Activated CD4-positive, alpha-beta T cell treated with anti-CD3 and anti-CD28 coated beads, Interleukin-2, amount 10 ng/mL, durations not matched to agents 7 days and 5 days (primary cell): ENCODE data around the gene ECI2. TPM values are rescaled to one million over a fixed set of nuclear protein-coding genes. Genes with fewer than 3 reads are reported as not detected.
A peak's percentile ranks its signal among the peaks of the same experiment; 100 is the strongest.

ENCODE experiments used
- CTCF ChIA-PET: fragments of 350-600 bp; sonication (Branson Sonifier 250); formaldehyde crosslinking; loops from one replicate; lab custom pipeline; 2021; ENCODE audit warnings: antibody characterized with exemption; lab: Charles Lee
- POLR2A ChIA-PET: fragments of 350-600 bp; sonication (Branson Sonifier 250); formaldehyde crosslinking; loops from one replicate; lab custom pipeline; 2021; ENCODE audit warnings: antibody characterized with exemption; lab: Charles Lee
- DNase-seq: peaks from one replicate; pipeline ENCODE4 v3.0.0-alpha.2; 2020
- H3K27ac Mint-ChIP-seq: one replicate; pipeline ENCODE4 v1.8.0; 2021; ENCODE audit warnings: mild to moderate bottlenecking, moderate library complexity, mixed read lengths
- H3K27me3 Mint-ChIP-seq: one replicate; pipeline ENCODE4 v1.8.0; 2021; ENCODE audit warnings: mixed read lengths
- H3K36me3 Mint-ChIP-seq: one replicate; pipeline ENCODE4 v1.8.0; 2021; ENCODE audit warnings: low read depth, mixed read lengths
- H3K4me1 Mint-ChIP-seq: one replicate; pipeline ENCODE4 v1.8.0; 2021; ENCODE audit warnings: mixed read lengths
- H3K4me3 Mint-ChIP-seq: one replicate; pipeline ENCODE4 v1.8.0; 2021; ENCODE audit warnings: mild to moderate bottlenecking, moderate library complexity, mixed read lengths
- H3K9me3 Mint-ChIP-seq: one replicate; pipeline ENCODE4 v1.8.0; 2021; ENCODE audit warnings: mixed read lengths
- total RNA-seq, 2 experiments: library from RNA; stranded (reverse); gene quantifications; one replicate each; pipeline ENCODE4 v1.2.3, GENCODE V29; 2021

Gene ECI2
- total RNA-seq, 2 experiments from 2014 or later = 25.8 to 26.3 TPM

GRCh38 chr6:4164456-4164855 is 29.1 kb upstream of the ECI2 start:
- no peak overlapping the region for H3K27ac Mint-ChIP-seq

GRCh38 chr6:4164117-4164442 is 28.7 kb upstream of the ECI2 start:
- no peak overlapping the region for H3K27ac Mint-ChIP-seq
- DNase-seq = no peak
- ChIA-PET CTCF (interaction anchor here (1.3 kb wide), 1 partner anchor 11 kb away, joined by 3 read pairs; no protein-coding TSS in a partner anchor), POLR2A (no interaction called here)
- peaks cover 5% of the 10 kb centered on the region for H3K4me1 Mint-ChIP-seq
- peaks cover 8% of the 10 kb centered on the region for H3K9me3 Mint-ChIP-seq
- no peaks in the 10 kb centered on the region for H3K36me3 Mint-ChIP-seq
- no peaks in the 10 kb centered on the region for H3K27me3 Mint-ChIP-seq
- no peak overlapping the region for H3K4me3 Mint-ChIP-seq

More at GRCh38 chr6:4164456-4164855, 29.1 kb upstream of the ECI2 start:
- Mint-ChIP-seq H3K36me3 (no peaks in the 10 kb centered on the region), H3K9me3 (peaks cover 8% of the 10 kb centered on the region), H3K27me3 (no peaks in the 10 kb centered on the region), H3K4me3 (no peak overlapping the region), H3K4me1 (peaks cover 5% of the 10 kb centered on the region)
- CTCF ChIA-PET = interaction anchor here (1.3 kb wide), 1 partner anchor 11 kb away, joined by 3 read pairs; no protein-coding TSS in a partner anchor
- POLR2A ChIA-PET = no interaction called here
- no peak for DNase-seq

GRCh38 chr6:4163408-4164116 is 28.2 kb upstream of the ECI2 start:
- ChIA-PET POLR2A (no interaction called here), CTCF (interaction anchor here (1.3 kb wide), 1 partner anchor 10 kb away, joined by 3 read pairs; no protein-coding TSS in a partner anchor)
- Mint-ChIP-seq H3K36me3 (no peaks in the 10 kb centered on the region), H3K9me3 (peaks cover 8% of the 10 kb centered on the region), H3K27me3 (no peaks in the 10 kb centered on the region), H3K27ac (no peak overlapping the region), H3K4me1 (peaks cover 5% of the 10 kb centered on the region), H3K4me3 (no peak overlapping the region)
- no peak for DNase-seq

GRCh38 chr6:4162370-4162769 is 27.0 kb upstream of the ECI2 start:
- no peaks in the 10 kb centered on the region for H3K36me3 Mint-ChIP-seq
- H3K4me1 Mint-ChIP-seq = peaks cover 5% of the 10 kb centered on the region
- peaks cover under 1% of the 10 kb centered on the region for H3K27me3 Mint-ChIP-seq
- DNase-seq = no peak
- CTCF ChIA-PET = no interaction called here
- H3K9me3 Mint-ChIP-seq = no peaks in the 10 kb centered on the region
- no peak overlapping the region for H3K4me3 Mint-ChIP-seq
- POLR2A ChIA-PET = no interaction called here
- no peak overlapping the region for H3K27ac Mint-ChIP-seq

GRCh38 chr6:4159491-4159890 is 24.1 kb upstream of the ECI2 start:
- POLR2A ChIA-PET = no interaction called here
- peaks cover 7% of the 10 kb centered on the region for H3K4me1 Mint-ChIP-seq
- H3K36me3 Mint-ChIP-seq = no peaks in the 10 kb centered on the region
- H3K9me3 Mint-ChIP-seq = no peaks in the 10 kb centered on the region
- CTCF ChIA-PET = interaction anchor here (0.6 to 1.4 kb wide), 2 partner anchors 13 to 311 kb away, joined by 3 to 4 read pairs; partner anchors contain the start of gene FAM50B
- no peak overlapping the region for H3K27ac Mint-ChIP-seq
- peaks cover 2% of the 10 kb centered on the region for H3K27me3 Mint-ChIP-seq
- H3K4me3 Mint-ChIP-seq = no peak overlapping the region
- no peak for DNase-seq

GRCh38 chr6:4157506-4157905 is 22.1 kb upstream of the ECI2 start:
- no peaks in the 10 kb centered on the region for H3K36me3 Mint-ChIP-seq
- no peak overlapping the region for H3K4me3 Mint-ChIP-seq
- ChIA-PET POLR2A (no interaction called here), CTCF (interaction anchor here (0.9 kb wide), 1 partner anchor 67 kb away, joined by 3 read pairs; no protein-coding TSS in a partner anchor)
- H3K27me3 Mint-ChIP-seq = peaks cover 2% of the 10 kb centered on the region
- DNase-seq = no peak
- peaks cover 7% of the 10 kb centered on the region for H3K4me1 Mint-ChIP-seq
- no peaks in the 10 kb centered on the region for H3K9me3 Mint-ChIP-seq
- no peak overlapping the region for H3K27ac Mint-ChIP-seq

- POLR2A ChIA-PET = no interaction called here
- CTCF ChIA-PET = interaction anchor here (0.7 to 2.3 kb wide), 16 partner anchors 16 to 867 kb away, joined by 3 to 20 read pairs (median 3); a partner anchor contains a TSS
- no peak overlapping the region for H3K27ac Mint-ChIP-seq
These were observed 20.6 kb upstream of the ECI2 start for GRCh38 chr6:4155848-4156466.

GRCh38 chr6:4153514-4153985 is 18.2 kb upstream of the ECI2 start:
- CTCF ChIA-PET = interaction anchor here (0.7 to 1.3 kb wide), 4 partner anchors 10 to 871 kb away, joined by 3 to 4 read pairs (median 3); no protein-coding TSS in a partner anchor
- H3K27ac Mint-ChIP-seq = no peak overlapping the region
- H3K4me1 Mint-ChIP-seq = peaks cover 7% of the 10 kb centered on the region
- DNase-seq = no peak
- H3K4me3 Mint-ChIP-seq = no peak overlapping the region
- H3K36me3 Mint-ChIP-seq = no peaks in the 10 kb centered on the region
- no peaks in the 10 kb centered on the region for H3K9me3 Mint-ChIP-seq
- H3K27me3 Mint-ChIP-seq = peaks cover 26% of the 10 kb centered on the region
- POLR2A ChIA-PET = no interaction called here

More at GRCh38 chr6:4155848-4156466, 20.6 kb upstream of the ECI2 start:
- no peaks in the 10 kb centered on the region for H3K36me3 Mint-ChIP-seq
- H3K27me3 Mint-ChIP-seq = peaks cover 10% of the 10 kb centered on the region
- peaks cover 7% of the 10 kb centered on the region for H3K4me1 Mint-ChIP-seq
- no peaks in the 10 kb centered on the region for H3K9me3 Mint-ChIP-seq
- peak; percentile 88 for DNase-seq
- H3K4me3 Mint-ChIP-seq = no peak overlapping the region

GRCh38 chr6:4145083-4145482 is 9.7 kb upstream of the ECI2 start:
- Mint-ChIP-seq H3K4me3 (no peak overlapping the region), H3K27ac (no peak overlapping the region), H3K27me3 (peaks cover 13% of the 10 kb centered on the region), H3K4me1 (no peaks in the 10 kb centered on the region), H3K36me3 (no peaks in the 10 kb centered on the region), H3K9me3 (no peaks in the 10 kb centered on the region)
- no peak for DNase-seq
- ChIA-PET POLR2A (no interaction called here), CTCF (interaction anchor here (0.6 to 1.4 kb wide), 2 partner anchors 10 to 207 kb away, joined by 3 read pairs; partner anchors contain the start of gene ECI2)

- POLR2A ChIA-PET = no interaction called here
- CTCF ChIA-PET = interaction anchor here (0.6 to 5.0 kb wide), 3 partner anchors 8 to 81 kb away, joined by 3 to 17 read pairs (median 9); no protein-coding TSS in a partner anchor
- no peak overlapping the region for H3K4me3 Mint-ChIP-seq
- no peaks in the 10 kb centered on the region for H3K27me3 Mint-ChIP-seq
- no peaks in the 10 kb centered on the region for H3K36me3 Mint-ChIP-seq
- no peak overlapping the region for H3K27ac Mint-ChIP-seq
- H3K4me1 Mint-ChIP-seq = peaks cover 18% of the 10 kb centered on the region
- H3K9me3 Mint-ChIP-seq = no peaks in the 10 kb centered on the region
- no peak for DNase-seq
These were observed 3.9 kb upstream of the ECI2 start for GRCh38 chr6:4139272-4139671.

GRCh38 chr6:4138186-4138585 is 2.8 kb upstream of the ECI2 start:
- H3K4me1 Mint-ChIP-seq = peaks cover 27% of the 10 kb centered on the region
- POLR2A ChIA-PET = no interaction called here

GRCh38 chr6:4136354-4136831 is 1.0 kb upstream of the ECI2 start:
- Mint-ChIP-seq H3K36me3 (peaks cover 19% of the 10 kb centered on the region), H3K27me3 (no peaks in the 10 kb centered on the region), H3K27ac (peak overlapping the region; percentile 85), H3K9me3 (peaks cover 10% of the 10 kb centered on the region), H3K4me1 (peaks cover 31% of the 10 kb centered on the region), H3K4me3 (peak overlapping the region; percentile 83)
- CTCF ChIA-PET = interaction anchor here (0.7 to 5.0 kb wide), 3 partner anchors 74 to 287 kb away, joined by 4 to 17 read pairs (median 7); partner anchors contain the start of gene FAM50B
- POLR2A ChIA-PET = interaction anchor here (1.2 to 1.7 kb wide), 2 partner anchors 77 to 115 kb away, joined by 3 to 9 read pairs; a partner anchor contains a TSS
- DNase-seq = no peak

More at GRCh38 chr6:4138186-4138585, 2.8 kb upstream of the ECI2 start:
- H3K27ac Mint-ChIP-seq = no peak overlapping the region
- peaks cover 2% of the 10 kb centered on the region for H3K36me3 Mint-ChIP-seq
- no peaks in the 10 kb centered on the region for H3K27me3 Mint-ChIP-seq
- no peak for DNase-seq
- CTCF ChIA-PET = interaction anchor here (1.3 to 5.0 kb wide), 3 partner anchors 17 to 289 kb away, joined by 4 to 17 read pairs (median 7); partner anchors contain the start of gene FAM50B
- peaks cover under 1% of the 10 kb centered on the region for H3K9me3 Mint-ChIP-seq
- H3K4me3 Mint-ChIP-seq = no peak overlapping the region
